ENCODE data around the gene ZNF627.
"Not testable (repeated sequence)": the region's sequence is repeated elsewhere in the genome, so short reads cannot be mapped to it uniquely, and the experiment has no call there.

The ZNF627 gene

GRCh38 chr19:11558881-11559828 is 38.1 kb upstream of the ZNF627 start, which contains the start of gene ELOF1:
Gene ELOF1 (minus strand): TSS chr19:11559230. CDS start chr19:11554347, 4,883 bp downstream.
- Histone ChIP-seq H3K27me3 (ENCODE audit: control insufficient read depth, insufficient read depth, low read length) (no peaks in the 10 kb centered on the region), H3K4me3 (ENCODE audit: low read length) (peak within 1 kb of the TSS; percentile 62), H3K9me3 (ENCODE audit: control insufficient read depth, insufficient read depth, low read length) (no peaks in the 10 kb centered on the region), H3K36me3 (ENCODE audit: control insufficient read depth, insufficient read depth, low read length) (peaks cover 6% of the 10 kb centered on the region), H3K27ac (ENCODE audit: low read length) (no peak within 1 kb of the TSS), H3K4me1 (ENCODE audit: control insufficient read depth, insufficient read depth, low read length) (no peaks in the 10 kb centered on the region)
- peak; percentile 94 for DNase-seq (ENCODE audit: low read depth, low spot score)
- no CpG with 5 or more reads among the region's 57 CpGs for WGBS (ENCODE audit: insufficient coverage, insufficient read length)

DNA sequence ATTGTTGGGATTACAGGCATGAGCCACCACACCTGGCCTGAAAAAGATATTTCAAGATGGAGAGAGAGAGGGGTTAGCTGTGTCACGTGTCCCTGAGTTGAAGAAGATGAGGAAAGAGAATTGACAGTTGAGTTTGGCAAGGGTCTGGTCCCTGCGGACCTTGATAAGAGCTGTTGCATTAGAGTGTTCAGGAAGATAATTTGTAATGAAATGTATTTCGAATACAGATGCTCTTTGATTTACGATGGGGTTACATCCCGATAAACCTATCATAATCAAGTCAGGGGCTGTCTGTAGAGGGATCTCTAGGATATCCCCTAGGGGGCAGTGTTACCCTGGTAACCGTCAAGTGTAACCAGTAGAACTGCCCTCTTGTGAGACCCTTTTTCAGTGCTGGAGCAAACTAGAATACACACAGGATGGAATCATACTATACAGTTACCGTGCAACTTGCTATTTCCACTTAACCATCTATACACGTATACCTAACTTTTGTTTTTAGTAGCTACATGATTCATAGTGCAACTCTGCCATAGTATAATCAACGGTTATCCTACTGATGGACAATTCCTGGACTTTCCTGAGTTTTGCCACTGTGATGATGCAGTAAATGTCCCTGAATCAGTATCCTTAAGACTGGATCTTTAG is 36.8 kb upstream of the ZNF627 start:
- Histone ChIP-seq H3K9me3 (ENCODE audit: control insufficient read depth, insufficient read depth, low read length) (no peaks in the 10 kb centered on the region), H3K4me1 (ENCODE audit: control insufficient read depth, insufficient read depth, low read length) (no peaks in the 10 kb centered on the region), H3K27me3 (ENCODE audit: control insufficient read depth, insufficient read depth, low read length) (no peaks in the 10 kb centered on the region), H3K36me3 (ENCODE audit: control insufficient read depth, insufficient read depth, low read length) (0 out of 2 replicates have a peak, but pooled peaks cover 3% of the 10 kb centered on the region), H3K27ac (ENCODE audit: low read length) (no peak overlapping the region), H3K4me3 (ENCODE audit: low read length) (no peak overlapping the region)
- whole genome bisulfite sequencing (ENCODE audit: insufficient coverage, insufficient read length), result no CpG with 5 or more reads among the region's 9 CpGs
- no peak for DNase-seq (ENCODE audit: low read depth, low spot score)

DNA sequence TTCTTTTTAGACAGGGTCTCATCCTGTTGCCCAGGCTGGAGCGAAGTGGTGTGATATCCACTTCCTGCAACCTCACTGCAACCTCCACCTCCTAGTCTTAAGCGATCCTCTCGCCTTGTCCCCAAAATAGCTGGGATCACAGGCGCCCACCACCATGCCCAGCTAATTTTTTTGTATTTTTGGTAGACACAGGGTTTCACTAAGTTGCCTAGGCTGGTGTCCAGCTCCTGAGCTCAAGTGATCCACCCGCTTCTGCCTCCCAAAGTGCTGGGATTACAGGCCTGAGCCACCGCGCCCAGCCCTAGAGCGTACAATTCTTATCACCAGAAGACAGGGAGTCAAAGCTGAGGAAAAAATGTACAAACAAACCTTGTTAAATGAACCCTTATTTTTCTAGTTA is 33.8 kb upstream of the ZNF627 start:
- Histone ChIP-seq H3K9me3 (ENCODE audit: control insufficient read depth, insufficient read depth, low read length) (no peaks in the 10 kb centered on the region), H3K27ac (ENCODE audit: low read length) (no peak overlapping the region), H3K4me1 (ENCODE audit: control insufficient read depth, insufficient read depth, low read length) (no peaks in the 10 kb centered on the region), H3K4me3 (ENCODE audit: low read length) (no peak overlapping the region), H3K27me3 (ENCODE audit: control insufficient read depth, insufficient read depth, low read length) (no peaks in the 10 kb centered on the region), H3K36me3 (ENCODE audit: control insufficient read depth, insufficient read depth, low read length) (peaks cover 2% of the 10 kb centered on the region; the same call in 1 of the 2 replicates)
- WGBS (ENCODE audit: insufficient coverage, insufficient read length), result no CpG with 5 or more reads among the region's 8 CpGs
- DNase-seq (ENCODE audit: low read depth, low spot score), result no peak

DNA sequence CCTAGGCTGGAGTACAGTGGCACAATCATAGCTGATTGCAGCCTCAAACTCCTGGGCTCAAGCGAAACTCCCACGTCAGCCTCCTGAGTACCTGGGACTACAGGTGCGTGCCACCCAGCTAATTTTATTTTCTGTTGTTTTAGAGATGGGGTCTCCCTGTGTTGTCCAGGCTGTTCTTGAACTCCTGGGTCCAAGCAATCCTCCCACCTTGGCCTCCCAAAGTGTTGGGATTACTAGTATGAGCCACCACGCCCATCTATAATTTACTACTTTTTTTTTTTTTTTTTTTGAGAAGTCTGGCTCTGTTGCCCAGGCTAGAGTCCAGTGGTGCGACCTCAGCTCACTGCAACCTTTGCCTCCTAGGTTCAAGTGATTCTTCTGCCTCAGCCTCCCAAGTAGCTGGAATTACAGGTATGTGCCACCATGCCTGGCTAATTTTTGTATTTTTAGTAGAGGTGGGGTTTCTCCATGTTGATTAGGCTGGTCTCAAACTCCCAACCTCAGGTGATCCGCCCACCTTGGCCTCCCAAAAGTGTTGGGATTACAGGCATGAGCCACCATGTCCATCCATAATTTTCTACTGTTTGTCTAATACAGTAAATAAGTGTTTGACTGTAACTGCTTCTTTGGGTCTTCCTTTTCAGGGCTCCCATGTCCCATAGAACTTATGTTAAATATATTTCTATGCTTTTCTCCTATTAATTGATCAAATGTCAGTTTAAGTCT is 33.0 kb upstream of the ZNF627 start:
- DNase-seq (ENCODE audit: low read depth, low spot score); H3K27ac ChIP-seq (ENCODE audit: low read length); H3K9me3 ChIP-seq (ENCODE audit: control insufficient read depth, insufficient read depth, low read length); H3K4me1 ChIP-seq (ENCODE audit: control insufficient read depth, insufficient read depth, low read length); H3K27me3 ChIP-seq (ENCODE audit: control insufficient read depth, insufficient read depth, low read length); H3K36me3 ChIP-seq (ENCODE audit: control insufficient read depth, insufficient read depth, low read length); H3K4me3 ChIP-seq (ENCODE audit: low read length): not testable (repeated sequence)
- WGBS (ENCODE audit: insufficient coverage, insufficient read length), result no CpG with 5 or more reads among the region's 6 CpGs

DNA sequence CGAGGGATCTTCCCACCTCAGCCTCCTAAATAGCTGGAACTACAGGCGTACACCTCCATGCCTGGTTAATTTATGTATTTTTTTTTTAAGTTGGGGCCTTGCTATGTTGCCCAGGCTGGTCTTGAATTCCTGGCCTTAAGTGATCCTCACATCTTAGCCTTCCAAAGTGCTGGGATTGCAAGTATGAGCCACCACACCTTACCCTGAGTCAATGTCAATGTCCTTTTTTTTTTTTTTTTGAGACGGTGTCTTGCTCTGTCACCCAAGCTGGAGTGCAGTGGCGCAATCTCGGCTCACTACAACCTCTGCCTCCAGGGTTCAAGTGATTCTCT is 31.7 kb upstream of the ZNF627 start:
- H3K9me3 ChIP-seq (ENCODE audit: control insufficient read depth, insufficient read depth, low read length); H3K4me1 ChIP-seq (ENCODE audit: control insufficient read depth, insufficient read depth, low read length); H3K27me3 ChIP-seq (ENCODE audit: control insufficient read depth, insufficient read depth, low read length); H3K27ac ChIP-seq (ENCODE audit: low read length); DNase-seq (ENCODE audit: low read depth, low spot score); H3K4me3 ChIP-seq (ENCODE audit: low read length); H3K36me3 ChIP-seq (ENCODE audit: control insufficient read depth, insufficient read depth, low read length): not testable (repeated sequence)
- no CpG with 5 or more reads among the region's 5 CpGs for WGBS (ENCODE audit: insufficient coverage, insufficient read length)

- no peak overlapping the region for H3K27ac ChIP-seq (ENCODE audit: low read length)
- DNase-seq (ENCODE audit: low read depth, low spot score), result no peak
- no peaks in the 10 kb centered on the region for H3K9me3 ChIP-seq (ENCODE audit: control insufficient read depth, insufficient read depth, low read length)
- H3K36me3 ChIP-seq (ENCODE audit: control insufficient read depth, insufficient read depth, low read length), result peaks cover 2% of the 10 kb centered on the region; the same call in 1 of the 2 replicates
- H3K4me1 ChIP-seq (ENCODE audit: control insufficient read depth, insufficient read depth, low read length), result no peaks in the 10 kb centered on the region
- H3K4me3 ChIP-seq (ENCODE audit: low read length), result no peak overlapping the region
- no peaks in the 10 kb centered on the region for H3K27me3 ChIP-seq (ENCODE audit: control insufficient read depth, insufficient read depth, low read length)
- no CpG with 5 or more reads among the region's 2 CpGs for WGBS (ENCODE audit: insufficient coverage, insufficient read length)
These were observed 31.1 kb upstream of the ZNF627 start for GRCh38 chr19:11566164-11566563.

GRCh38 chr19:11570039-11570462 is 27.2 kb upstream of the ZNF627 start:
- no CpG with 5 or more reads among the region's 5 CpGs for WGBS (ENCODE audit: insufficient coverage, insufficient read length)
- H3K4me1 ChIP-seq (ENCODE audit: control insufficient read depth, insufficient read depth, low read length), result no peaks in the 10 kb centered on the region
- H3K4me3 ChIP-seq (ENCODE audit: low read length), result no peak overlapping the region
- H3K27me3 ChIP-seq (ENCODE audit: control insufficient read depth, insufficient read depth, low read length), result no peaks in the 10 kb centered on the region
- no peak overlapping the region for H3K27ac ChIP-seq (ENCODE audit: low read length)
- H3K36me3 ChIP-seq (ENCODE audit: control insufficient read depth, insufficient read depth, low read length), result peaks cover 2% of the 10 kb centered on the region; the same call in 1 of the 2 replicates
- no peak for DNase-seq (ENCODE audit: low read depth, low spot score)
- H3K9me3 ChIP-seq (ENCODE audit: control insufficient read depth, insufficient read depth, low read length), result no peaks in the 10 kb centered on the region

DNA sequence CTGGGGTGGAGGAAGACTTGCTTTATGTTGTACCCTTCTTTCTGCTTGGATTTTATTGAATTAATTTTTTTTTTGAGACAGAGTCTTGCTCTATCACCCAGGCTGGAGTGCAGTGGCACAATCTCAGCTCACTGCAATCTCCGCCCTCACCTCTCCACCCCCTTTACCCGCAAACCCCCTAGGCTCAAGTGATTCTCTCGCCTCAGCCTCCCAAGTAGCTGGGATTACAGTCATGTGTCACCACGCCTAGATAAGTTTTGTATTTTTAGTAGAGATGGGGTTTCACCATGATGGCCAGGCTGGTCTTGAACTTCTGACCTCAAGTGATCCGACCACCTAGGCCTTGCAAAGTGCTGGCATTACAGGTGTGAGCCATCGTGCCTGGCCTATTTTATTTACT is 23.9 kb upstream of the ZNF627 start:
- not testable (repeated sequence) for H3K4me3 ChIP-seq (ENCODE audit: low read length); H3K27ac ChIP-seq (ENCODE audit: low read length); H3K9me3 ChIP-seq (ENCODE audit: control insufficient read depth, insufficient read depth, low read length); H3K27me3 ChIP-seq (ENCODE audit: control insufficient read depth, insufficient read depth, low read length); H3K4me1 ChIP-seq (ENCODE audit: control insufficient read depth, insufficient read depth, low read length); DNase-seq (ENCODE audit: low read depth, low spot score); H3K36me3 ChIP-seq (ENCODE audit: control insufficient read depth, insufficient read depth, low read length)
- WGBS (ENCODE audit: insufficient coverage, insufficient read length), result no CpG with 5 or more reads among the region's 6 CpGs

- H3K27me3 ChIP-seq (ENCODE audit: control insufficient read depth, insufficient read depth, low read length); H3K4me3 ChIP-seq (ENCODE audit: low read length); H3K9me3 ChIP-seq (ENCODE audit: control insufficient read depth, insufficient read depth, low read length); H3K27ac ChIP-seq (ENCODE audit: low read length); DNase-seq (ENCODE audit: low read depth, low spot score); H3K4me1 ChIP-seq (ENCODE audit: control insufficient read depth, insufficient read depth, low read length); H3K36me3 ChIP-seq (ENCODE audit: control insufficient read depth, insufficient read depth, low read length): not testable (repeated sequence)
- no CpG with 5 or more reads among the region's 4 CpGs for WGBS (ENCODE audit: insufficient coverage, insufficient read length)
These were observed 23.5 kb upstream of the ZNF627 start for GRCh38 chr19:11573763-11574162.

- H3K36me3 ChIP-seq (ENCODE audit: control insufficient read depth, insufficient read depth, low read length), result no peaks in the 10 kb centered on the region; the same call in 1 of the 2 replicates
- H3K27me3 ChIP-seq (ENCODE audit: control insufficient read depth, insufficient read depth, low read length), result no peaks in the 10 kb centered on the region
- DNase-seq (ENCODE audit: low read depth, low spot score), result no peak
- H3K9me3 ChIP-seq (ENCODE audit: control insufficient read depth, insufficient read depth, low read length), result no peaks in the 10 kb centered on the region
- H3K4me3 ChIP-seq (ENCODE audit: low read length), result no peak overlapping the region
- H3K27ac ChIP-seq (ENCODE audit: low read length), result no peak overlapping the region
- no CpG with 5 or more reads among the region's 9 CpGs for WGBS (ENCODE audit: insufficient coverage, insufficient read length)
- H3K4me1 ChIP-seq (ENCODE audit: control insufficient read depth, insufficient read depth, low read length), result peaks cover 2% of the 10 kb centered on the region; the same call in 1 of the 2 replicates
These were observed 22.6 kb upstream of the ZNF627 start for GRCh38 chr19:11574689-11575088.

Data from iPS DF 6.9 (cell line).